PC-3 (cell line): ENCODE measurements around the gene KCNK6.

Source experiments
- EZH2 ChIP-seq: fragments of 300-600 bp; sonication (generic); IDR thresholded peaks from one replicate; pipeline ENCODE4 v1.6.1; 2017; ENCODE audit warnings: antibody characterized with exemption, mild to moderate bottlenecking, low read length; ENCODE audit not compliant: unreplicated experiment
- EZH2phosphoT487 ChIP-seq: fragments of 300-600 bp; sonication (generic); IDR thresholded peaks from 2 replicates; pipeline ENCODE4 v1.6.1; 2018; ENCODE audit warnings: mild to moderate bottlenecking, antibody characterized with exemption, low read length, borderline replicate concordance
- TF ChIP-seq, protein P1 (sequence below): fragments of 300-600 bp; sonication (generic); conservative IDR thresholded peaks from 2 replicates; pipeline ENCODE4 v1.5.1; 2017; ENCODE audit warnings: antibody characterized with exemption, low read depth, mild to moderate bottlenecking, low read length

DNA sequence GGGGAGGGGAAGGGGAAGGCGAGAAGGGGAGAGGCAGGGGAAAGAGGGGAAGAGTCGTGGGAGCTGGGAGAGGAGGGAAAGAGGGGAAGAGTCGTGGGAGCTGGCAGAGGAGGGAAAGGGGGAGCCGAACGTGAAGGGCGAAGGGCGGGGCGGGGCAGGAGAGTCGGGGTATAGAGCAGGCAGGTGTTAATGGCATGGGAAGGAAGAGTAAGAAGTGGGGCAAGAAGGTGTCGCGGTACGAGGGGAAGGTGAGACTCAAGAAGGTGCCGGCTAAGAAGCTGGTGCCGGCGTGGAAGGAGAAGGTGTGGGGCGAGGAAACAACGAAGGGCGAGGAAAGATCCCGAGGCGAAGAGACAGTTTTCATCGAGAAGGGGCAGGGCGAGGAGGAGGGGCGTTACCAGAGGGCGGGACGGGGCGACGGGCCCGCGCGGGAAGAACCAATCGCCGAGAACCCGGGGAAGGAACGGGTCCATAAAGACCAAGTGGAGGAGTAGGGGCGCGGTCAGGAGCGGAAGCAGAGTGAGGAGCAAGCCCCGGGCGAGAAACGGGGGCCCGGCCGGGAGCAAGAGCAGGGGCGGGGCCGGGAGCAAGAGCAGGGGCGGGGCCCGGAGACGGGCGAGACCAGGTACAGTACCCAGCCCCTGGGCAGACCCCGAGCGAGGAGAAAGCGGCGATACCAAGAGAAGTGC is 16.4 kb downstream of the KCNK6 start:
- TF ChIP-seq, protein P1, sequence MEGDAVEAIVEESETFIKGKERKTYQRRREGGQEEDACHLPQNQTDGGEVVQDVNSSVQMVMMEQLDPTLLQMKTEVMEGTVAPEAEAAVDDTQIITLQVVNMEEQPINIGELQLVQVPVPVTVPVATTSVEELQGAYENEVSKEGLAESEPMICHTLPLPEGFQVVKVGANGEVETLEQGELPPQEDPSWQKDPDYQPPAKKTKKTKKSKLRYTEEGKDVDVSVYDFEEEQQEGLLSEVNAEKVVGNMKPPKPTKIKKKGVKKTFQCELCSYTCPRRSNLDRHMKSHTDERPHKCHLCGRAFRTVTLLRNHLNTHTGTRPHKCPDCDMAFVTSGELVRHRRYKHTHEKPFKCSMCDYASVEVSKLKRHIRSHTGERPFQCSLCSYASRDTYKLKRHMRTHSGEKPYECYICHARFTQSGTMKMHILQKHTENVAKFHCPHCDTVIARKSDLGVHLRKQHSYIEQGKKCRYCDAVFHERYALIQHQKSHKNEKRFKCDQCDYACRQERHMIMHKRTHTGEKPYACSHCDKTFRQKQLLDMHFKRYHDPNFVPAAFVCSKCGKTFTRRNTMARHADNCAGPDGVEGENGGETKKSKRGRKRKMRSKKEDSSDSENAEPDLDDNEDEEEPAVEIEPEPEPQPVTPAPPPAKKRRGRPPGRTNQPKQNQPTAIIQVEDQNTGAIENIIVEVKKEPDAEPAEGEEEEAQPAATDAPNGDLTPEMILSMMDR: no peak
- TF ChIP-seq EZH2: no peak
- no peak for TF ChIP-seq EZH2phosphoT487
